Measurements from ENCODE around the gene MYRIP.

DNA sequence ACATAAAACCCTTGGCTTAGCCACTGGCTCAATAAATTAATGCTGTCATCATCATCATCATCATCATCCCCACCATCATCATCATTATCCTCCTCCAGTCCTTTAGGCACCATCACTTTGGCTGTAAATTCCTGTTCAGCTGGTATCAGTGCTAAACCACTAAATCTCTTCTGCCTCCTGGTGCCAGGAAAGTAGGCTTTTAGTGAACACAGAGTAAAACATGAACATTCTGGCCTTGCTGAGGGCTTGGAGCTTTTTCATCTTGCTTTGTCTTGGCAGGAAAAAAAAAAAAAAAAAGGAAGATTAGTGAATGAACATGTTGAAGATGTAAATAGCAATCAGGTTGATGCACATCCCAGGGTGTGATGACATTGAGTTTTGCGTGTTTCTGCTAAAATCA is 432.8 kb downstream of the MYRIP start:
- TF ChIP-seq, protein P1, sequence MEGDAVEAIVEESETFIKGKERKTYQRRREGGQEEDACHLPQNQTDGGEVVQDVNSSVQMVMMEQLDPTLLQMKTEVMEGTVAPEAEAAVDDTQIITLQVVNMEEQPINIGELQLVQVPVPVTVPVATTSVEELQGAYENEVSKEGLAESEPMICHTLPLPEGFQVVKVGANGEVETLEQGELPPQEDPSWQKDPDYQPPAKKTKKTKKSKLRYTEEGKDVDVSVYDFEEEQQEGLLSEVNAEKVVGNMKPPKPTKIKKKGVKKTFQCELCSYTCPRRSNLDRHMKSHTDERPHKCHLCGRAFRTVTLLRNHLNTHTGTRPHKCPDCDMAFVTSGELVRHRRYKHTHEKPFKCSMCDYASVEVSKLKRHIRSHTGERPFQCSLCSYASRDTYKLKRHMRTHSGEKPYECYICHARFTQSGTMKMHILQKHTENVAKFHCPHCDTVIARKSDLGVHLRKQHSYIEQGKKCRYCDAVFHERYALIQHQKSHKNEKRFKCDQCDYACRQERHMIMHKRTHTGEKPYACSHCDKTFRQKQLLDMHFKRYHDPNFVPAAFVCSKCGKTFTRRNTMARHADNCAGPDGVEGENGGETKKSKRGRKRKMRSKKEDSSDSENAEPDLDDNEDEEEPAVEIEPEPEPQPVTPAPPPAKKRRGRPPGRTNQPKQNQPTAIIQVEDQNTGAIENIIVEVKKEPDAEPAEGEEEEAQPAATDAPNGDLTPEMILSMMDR (IDR thresholded peaks at IDR 0.05; ENCODE audit: insufficient read depth, low read length, poor library complexity, severe bottlenecking), result no peak
- TF ChIP-seq EZH2phosphoT487 (conservative IDR thresholded peaks at IDR 0.05; ENCODE audit: low read length), result no peak

Data from SU-DHL-6 (cell line).